AG09319 (cell line): Measurements from ENCODE around the gene ATXN7.

Experiments used
- DNase-seq: peaks from one replicate; pipeline ENCODE4 v3.0.0-alpha.2; 2010; ENCODE audit warnings: low read depth; ENCODE audit errors: extremely low read depth
- CTCF ChIP-seq: IDR thresholded peaks from 2 replicates; pipeline ENCODE4 v1.5.1; 2011; ENCODE audit warnings: low read depth, mild to moderate bottlenecking, inconsistent platforms, low read length, moderate library complexity

The ATXN7 gene

DNA sequence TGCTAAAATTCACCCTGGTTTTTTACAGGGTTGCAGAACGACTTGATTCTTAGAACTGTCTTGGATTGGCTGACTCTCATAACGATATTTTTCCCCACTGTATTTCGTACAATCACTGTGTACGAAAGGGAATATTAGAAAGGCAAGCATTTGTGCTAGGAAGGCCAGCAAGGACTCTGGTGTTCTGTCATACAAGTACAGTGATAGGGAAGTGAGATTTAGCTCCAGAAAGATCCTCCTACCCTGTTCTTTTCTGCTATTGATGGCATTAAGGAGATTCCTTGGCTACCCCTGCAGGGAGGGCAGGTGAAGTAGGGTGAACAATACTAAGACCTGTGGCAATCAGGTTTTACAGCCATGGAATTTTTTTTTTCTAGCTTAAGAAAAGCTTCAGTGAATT is 102.3 kb downstream of the ATXN7 start:
- no peak for TF ChIP-seq CTCF
- DNase-seq = no peak

DNA sequence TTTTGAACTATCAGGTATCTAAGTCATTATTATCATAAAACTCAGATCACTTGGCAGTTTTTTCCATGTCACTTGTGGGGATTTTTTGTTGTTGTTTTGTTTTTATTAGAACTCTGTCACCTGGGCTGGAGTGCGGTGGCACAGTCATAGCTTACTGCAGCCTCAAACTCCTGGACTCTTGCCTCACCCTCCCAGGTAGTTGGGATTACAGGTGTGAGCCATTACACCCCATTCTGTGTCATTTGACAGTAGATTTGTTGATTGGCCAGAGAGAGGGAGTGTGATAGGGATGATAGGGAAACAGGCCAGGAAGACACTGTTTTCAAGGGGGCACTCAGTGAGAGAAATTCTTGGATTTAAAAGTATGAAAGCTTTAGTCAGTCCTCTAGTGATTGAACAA is 103.2 kb downstream of the ATXN7 start:
- DNase-seq = no peak
- no peak for TF ChIP-seq CTCF

GRCh38 chr3:63967675-63968611 is 104.3 kb downstream of the ATXN7 start:
- TF ChIP-seq CTCF = no peak
- no peak for DNase-seq

- no peak for DNase-seq
- no peak for TF ChIP-seq CTCF
Observed at GRCh38 chr3:63968612-63969350, 105.1 kb downstream of the ATXN7 start.

DNA sequence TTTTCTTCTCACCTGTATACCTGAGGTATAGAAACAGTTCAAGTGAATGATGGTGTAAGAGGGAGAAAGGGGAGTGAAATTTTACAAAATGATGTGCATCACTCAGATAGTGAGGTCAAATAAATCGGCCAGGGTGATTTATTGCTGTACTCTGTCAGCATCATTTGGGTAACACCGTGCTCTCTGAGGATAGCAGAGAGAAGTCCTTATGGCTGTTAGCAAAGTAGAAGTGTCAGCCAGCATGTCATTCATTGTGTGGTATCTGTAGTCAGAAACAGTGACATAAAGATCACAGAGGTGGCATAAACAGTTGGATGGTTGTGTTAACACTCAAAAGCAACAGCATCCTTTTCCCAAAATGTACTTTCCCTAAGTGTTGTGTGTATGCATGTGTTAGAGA is 106.2 kb downstream of the ATXN7 start:
- TF ChIP-seq CTCF = no peak
- no peak for DNase-seq

DNA sequence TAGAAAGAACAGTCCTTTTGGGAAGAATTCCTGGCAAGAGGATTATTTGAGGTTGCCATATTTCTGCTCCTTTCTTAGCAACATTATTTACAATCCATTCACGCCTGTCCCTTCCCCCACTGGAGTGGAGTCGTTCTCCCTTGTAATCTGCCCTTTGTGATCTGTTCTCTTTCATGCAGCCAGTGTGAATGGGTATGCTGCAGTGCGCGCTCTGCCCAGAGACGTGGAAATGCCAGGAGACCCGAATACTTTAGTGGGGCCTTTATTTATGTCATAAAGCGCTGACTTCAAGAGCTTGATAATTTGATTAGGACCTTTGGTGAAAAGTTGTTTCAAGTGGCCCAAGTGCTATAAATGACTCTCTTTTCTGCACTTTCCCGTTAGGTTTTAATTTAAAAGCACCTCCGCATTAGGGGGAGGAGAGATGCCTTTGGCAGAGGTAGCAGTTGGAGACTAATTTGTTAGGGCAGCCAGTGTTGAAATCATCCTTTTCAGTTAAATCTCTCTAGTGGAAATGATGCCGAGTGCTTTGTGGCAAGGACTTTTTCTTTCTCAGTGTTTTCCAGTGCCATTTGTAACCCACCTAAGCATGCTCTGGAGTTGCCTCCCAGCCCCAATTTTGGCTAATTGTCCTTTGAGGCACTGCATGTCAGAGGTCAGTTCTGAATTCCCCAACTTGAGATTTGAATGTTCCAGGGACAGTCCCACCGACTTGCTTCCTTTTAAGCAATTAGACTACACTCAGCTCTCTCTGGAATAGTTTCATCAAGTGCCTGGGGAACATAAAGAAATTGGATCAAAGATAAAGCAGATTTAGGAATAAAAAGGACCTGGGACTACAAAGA is 107.2 kb downstream of the ATXN7 start:
- no peak for TF ChIP-seq CTCF
- no peak for DNase-seq
